GM19468 (cell line): ENCODE measurements around the gene TACC2.
"Not testable (repeated sequence)": the region's sequence is repeated elsewhere in the genome, so short reads cannot be mapped to it uniquely, and the experiment has no call there.

Experiments used
- ATAC-seq: cut with Tn5 transposase; IDR thresholded peaks from one replicate; pipeline ENCODE4 v1.9.1; 2021; ENCODE audit warnings: mild to moderate bottlenecking, moderate library complexity, moderate number of reproducible peaks; ENCODE audit not compliant: unreplicated experiment; ENCODE audit errors: extremely low read depth

The TACC2 gene

DNA sequence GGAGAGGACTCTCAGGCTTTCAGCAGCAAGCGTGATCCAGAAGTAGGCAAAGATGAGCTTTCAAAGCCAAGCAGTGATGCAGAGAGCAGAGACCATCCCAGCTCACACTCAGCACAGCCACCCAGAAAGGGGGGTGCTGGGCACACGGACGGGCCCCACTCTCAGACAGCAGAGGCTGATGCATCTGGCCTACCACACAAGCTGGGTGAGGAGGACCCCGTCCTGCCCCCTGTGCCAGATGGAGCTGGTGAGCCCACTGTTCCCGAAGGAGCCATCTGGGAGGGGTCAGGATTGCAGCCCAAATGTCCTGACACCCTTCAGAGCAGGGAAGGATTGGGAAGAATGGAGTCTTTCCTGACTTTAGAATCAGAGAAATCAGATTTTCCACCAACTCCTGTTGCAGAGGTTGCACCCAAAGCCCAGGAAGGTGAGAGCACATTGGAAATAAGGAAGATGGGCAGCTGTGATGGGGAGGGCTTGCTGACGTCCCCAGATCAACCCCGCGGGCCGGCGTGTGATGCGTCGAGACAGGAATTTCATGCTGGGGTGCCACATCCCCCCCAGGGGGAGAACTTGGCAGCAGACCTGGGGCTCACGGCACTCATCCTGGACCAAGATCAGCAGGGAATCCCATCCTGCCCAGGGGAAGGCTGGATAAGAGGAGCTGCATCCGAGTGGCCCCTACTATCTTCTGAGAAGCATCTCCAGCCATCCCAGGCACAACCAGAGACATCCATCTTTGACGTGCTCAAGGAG lies 95.5 kb downstream of the TACC2 start:
- ATAC-seq = no peak

DNA sequence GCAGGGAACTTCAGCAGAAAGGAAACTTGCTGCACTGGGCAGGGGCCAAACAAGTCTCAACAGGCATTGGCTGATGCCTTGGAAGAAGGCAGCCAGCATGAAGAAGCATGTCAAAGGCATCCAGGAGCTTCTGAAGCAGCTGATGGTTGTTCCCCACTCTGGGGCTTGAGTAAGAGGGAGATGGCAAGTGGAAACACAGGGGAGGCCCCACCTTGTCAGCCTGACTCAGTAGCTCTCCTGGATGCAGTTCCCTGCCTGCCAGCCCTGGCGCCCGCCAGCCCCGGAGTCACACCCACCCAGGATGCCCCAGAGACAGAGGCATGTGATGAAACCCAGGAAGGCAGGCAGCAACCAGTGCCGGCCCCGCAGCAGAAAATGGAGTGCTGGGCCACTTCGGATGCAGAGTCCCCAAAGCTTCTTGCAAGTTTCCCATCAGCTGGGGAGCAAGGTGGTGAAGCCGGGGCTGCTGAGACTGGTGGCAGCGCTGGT lies 96.5 kb downstream of the TACC2 start:
- ATAC-seq = no peak

DNA sequence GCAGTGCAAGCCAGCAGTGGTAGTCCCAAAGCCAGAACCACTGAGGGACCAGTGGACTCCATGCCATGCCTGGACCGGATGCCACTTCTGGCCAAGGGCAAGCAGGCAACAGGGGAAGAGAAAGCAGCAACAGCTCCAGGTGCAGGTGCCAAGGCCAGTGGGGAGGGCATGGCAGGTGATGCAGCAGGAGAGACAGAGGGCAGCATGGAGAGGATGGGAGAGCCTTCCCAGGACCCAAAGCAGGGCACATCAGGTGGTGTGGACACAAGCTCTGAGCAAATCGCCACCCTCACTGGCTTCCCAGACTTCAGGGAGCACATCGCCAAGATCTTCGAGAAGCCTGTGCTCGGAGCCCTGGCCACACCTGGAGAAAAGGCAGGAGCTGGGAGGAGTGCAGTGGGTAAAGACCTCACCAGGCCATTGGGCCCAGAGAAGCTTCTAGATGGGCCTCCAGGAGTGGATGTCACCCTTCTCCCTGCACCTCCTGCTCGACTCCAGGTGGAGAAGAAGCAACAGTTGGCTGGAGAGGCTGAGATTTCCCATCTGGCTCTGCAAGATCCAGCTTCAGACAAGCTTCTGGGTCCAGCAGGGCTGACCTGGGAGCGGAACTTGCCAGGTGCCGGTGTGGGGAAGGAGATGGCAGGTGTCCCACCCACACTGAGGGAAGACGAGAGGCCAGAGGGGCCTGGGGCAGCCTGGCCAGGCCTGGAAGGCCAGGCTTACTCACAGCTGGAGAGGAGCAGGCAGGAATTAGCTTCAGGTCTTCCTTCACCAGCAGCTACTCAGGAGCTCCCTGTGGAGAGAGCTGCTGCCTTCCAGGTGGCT lies 97.7 kb downstream of the TACC2 start:
- ATAC-seq = no peak

DNA sequence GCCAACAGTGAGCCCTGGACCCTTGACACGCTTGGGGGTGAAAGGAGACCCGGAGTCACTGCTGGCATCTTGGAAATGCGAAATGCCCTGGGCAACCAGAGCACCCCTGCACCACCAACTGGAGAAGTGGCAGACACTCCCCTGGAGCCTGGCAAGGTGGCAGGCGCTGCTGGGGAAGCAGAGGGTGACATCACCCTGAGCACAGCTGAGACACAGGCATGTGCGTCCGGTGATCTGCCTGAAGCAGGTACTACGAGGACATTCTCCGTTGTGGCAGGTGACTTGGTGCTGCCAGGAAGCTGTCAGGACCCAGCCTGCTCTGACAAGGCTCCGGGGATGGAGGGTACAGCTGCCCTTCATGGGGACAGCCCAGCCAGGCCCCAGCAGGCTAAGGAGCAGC lies 98.5 kb downstream of the TACC2 start:
- ATAC-seq = no peak

DNA sequence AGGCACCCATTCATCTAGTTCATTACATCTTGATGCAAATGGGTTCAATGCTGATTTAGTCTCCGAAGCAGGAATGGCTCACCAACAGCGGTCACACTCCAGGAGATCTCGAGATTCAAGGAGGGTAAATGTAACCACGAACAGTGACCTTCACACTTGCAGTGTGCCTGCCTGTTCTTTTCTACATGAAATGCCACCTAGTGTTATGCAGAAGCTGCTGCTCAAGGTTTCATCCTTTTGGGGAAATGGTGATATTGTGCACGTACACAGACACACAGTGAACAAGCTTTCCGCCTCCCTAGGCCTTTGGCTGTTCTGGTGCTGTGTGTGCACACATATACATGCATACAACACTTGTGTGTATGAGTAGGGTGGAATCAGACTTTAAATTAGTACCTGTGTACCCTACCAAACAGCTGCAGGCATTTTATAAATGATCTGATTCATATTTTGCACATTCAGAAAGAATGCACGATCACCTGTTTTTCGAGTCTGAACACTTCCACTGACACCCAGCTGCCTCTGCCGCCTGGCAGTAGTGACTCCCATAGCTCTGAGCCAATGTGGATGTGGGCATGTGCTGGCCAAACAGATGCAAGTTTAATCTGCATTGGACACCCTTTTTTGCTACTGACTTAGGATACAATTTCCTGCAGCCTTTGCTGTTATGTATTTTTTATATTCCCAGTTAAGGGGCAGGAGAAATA lies 100.5 kb downstream of the TACC2 start:
- no peak for ATAC-seq

DNA sequence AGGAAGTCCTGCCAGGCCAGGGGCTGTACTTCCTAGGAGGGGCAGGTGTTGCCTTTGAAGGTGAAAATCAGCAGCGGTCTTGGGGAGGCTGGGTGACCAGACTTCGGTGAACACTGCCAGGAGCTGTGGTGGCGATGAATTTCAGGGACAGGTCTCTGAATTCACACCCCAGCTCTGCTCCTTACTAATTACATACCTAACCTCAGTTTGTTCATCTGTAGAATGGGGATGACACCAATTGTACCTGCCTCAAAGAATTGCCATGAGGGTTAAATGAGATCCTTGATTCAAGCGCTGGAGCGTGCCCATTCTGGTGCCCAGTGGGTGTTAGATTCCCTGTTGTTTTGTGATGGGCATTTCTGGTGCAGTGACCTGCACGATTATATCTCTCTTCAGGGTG lies 102.8 kb downstream of the TACC2 start:
- ATAC-seq = no peak

DNA sequence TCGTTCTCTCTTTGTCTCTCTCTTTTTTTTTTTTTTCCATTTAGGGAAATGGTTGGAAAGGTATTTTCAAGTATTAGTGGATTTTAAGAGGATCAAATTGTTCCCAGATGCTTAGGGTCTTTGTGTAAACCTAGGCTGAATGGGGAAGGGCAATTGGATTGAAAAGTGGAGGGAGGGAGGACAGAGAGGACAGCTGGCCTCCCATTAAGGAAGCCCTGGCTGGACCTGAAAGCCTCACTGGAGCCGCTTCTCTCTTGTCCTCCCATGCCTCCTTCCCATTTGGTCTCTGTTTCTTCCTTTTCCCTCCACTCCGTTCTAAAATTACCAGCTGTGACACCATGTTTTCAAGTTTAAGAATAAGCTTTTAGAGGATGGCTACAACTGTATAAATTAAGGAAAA lies 104.1 kb downstream of the TACC2 start:
- no peak for ATAC-seq

DNA sequence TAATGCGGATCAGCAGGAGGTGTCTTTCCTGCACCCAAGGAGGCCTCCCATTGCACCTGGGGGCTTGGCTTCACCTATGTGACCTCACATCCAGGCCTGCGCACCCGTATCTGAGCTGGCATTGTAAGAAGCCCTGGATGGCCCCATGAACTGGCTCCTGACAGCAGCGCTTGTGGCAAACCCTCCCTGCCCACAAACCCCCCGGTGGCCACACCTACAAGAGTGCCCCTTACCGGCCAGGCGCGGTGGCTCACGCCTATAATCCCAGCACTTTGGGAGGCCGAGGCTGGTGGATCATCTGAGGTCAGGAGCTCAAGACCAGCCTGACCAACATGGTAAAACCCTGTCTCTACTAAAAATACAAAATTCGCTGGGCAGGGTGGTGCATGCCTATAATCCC lies 107.2 kb downstream of the TACC2 start:
- ATAC-seq = not testable (repeated sequence)

DNA sequence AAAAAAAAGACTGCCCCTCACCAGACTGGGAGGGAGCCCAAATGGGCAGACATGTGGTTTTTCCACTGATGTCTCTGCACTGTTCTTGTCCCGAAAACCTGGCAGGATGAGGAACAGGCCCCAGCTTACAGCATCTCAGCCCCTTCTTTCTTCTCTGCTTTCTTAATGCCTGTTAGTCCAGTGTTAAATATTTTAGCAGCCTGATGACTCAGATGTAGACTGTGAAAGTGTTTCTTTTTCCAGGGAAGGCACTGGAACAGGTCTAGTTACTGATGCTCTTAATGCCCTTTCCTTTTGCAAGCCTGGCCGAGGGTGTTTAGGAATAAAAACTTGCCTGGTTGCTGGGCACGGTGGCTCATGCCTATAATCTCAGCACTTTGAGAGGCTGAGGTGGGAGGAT lies 107.7 kb downstream of the TACC2 start:
- ATAC-seq = no peak

DNA sequence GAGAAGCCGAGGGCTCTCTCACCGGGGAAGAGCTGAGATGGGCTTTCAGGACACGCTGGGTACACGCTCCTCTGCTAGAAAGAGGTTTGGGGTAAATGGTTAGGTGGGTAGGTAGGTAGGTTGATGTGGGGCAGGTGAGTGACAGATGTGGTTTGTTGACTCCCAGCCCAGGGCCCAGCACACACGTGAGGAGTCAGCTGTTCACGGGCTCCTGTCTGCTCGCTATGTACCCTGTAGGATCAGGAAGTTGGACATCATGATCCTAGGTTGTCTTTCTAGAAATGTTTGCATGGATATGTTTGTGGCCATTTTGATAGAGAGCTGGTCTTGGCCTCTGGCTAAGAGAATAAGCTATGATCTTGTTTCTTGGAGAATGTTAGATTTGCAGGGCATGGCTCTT lies 109.0 kb downstream of the TACC2 start:
- ATAC-seq = no peak

DNA sequence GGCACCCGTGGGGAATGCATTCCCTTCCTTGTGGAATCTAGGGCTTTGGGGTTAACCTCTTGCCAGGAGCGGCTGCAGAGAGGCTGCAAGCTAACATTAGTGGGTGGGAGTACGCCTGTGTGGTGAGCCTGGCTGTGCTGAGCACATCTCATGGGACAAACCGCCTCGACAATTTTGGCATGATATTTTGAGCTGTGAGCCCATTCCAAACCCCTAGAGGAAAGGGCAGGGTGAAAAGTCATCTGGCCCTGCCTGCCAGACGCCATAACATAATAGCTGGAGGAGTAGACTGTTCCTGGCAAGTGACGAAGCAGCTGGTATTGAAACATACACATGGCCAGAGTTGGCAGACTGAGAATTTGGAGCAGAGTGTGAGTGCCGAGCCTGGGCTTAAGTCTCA lies 110.0 kb downstream of the TACC2 start:
- ATAC-seq = no peak

DNA sequence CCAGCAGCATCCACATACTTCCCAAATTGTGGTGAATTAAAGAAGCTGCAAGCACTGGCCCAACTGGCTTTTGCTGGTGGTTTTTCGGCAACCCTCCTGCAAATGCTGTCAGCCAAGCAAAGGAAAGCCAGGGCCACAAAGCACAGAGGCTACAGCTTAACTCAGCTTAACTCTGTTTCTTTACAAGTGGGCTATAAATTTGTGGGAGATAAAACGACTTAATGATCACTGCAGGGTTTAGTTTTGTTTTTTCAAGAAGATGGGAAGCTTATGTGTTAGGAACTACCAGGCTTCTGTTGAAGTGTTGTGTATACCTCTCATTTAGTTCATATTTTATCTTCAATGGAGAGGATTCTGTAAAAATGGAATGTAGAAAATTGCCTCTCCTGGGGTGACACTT lies 110.6 kb downstream of the TACC2 start:
- no peak for ATAC-seq

DNA sequence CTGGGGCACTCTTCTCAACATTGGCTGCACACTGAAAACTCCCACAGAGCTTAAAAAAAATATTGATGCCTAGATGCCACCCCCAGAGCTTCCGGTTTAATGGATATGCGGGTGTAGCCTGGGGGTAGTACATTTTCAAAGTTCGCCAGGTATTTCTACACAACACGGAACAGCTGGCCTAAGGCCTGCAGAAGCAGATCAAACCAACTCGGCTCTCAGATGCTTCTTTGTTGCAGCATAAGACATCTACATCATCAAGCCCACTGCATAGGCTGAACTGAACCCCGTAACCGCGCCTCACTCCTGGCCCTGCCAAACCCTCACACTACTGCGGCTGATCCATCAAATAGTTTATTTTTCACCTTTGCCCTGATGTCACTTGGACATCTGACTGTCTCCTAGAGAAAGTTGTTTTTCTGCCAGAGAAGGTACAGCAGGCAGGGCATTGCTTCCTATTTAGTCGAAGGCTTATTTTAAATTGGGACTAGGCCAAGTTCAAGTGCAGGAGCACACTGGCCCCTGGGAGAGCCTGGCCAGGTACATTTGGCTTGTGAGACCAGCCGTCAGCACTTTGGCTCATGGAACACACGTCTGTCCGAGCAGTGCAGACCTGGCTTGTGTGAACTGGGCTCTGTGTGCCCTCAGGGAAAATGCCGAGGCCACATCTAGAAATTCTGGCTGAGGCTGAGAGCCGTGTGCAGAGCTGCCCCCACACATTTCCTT lies 113.3 kb downstream of the TACC2 start:
- no peak for ATAC-seq

DNA sequence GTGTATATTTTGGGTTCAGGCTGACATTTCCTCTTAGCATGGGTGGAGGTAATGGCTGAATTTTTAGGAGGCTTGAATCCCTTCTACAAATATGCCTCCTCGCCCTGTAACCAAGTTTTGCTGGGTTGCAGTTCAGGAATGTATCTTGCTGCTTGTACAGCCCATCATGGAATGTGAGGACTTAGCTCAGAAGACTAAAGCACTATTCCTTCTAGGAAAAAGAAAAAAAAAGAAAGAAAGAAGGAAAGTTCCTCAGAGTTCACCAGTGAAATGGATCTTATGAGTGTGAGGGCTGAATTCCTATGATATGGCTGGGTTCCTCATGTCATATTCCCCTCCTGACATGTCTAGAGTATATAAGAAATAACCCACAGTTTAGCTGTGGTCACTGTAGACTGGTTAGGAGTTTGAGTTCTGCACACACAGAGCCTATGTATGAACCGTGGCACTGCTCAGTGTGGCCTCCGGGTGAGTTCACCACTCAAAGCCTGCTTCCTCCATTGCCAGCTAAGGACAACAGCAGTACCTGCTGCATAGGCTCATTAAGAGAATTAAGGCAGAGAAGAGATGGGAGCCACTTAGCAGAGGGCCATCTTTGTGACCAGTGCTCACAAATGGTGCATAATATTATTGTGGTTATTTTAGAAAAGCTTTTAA lies 114.0 kb downstream of the TACC2 start:
- ATAC-seq = no peak

DNA sequence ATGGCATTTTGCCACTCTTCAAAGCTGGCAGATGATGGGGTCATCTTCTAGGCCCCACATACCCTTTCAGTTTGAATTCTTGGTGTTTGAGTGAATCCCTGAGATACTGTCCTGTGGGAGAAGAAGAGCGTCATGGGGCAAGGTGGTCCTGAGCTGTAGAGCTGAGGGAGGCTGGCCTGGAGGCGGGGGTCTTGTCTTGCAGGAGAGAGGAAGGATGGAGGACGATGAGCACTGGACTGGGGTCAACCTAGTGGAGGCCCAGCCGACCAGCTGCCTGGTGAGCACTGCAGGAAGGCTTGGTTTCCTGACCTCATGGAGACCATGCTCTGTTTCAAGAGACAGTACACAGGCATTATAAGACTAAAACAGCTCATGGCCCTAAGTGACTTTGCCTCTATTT lies 114.6 kb downstream of the TACC2 start:
- ATAC-seq = no peak

DNA sequence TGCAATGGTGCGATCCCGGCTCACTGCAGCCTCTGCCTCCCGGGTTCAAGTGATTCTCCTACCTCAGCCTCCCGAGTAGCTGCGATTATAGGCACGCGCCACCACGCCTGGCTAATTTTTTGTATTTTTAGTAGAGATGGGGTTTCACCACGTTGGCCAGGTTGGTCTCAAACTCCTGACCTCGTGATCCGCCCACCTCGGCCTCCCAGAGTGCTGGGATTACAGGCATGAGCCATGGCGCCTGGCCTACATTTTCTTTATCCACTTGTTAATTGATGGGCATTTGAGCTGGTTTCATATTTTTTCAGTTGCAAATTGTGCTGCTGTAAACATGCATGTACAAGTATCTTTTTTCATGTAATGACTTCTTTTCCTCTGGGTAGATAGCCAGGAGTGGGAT lies 119.8 kb downstream of the TACC2 start:
- ATAC-seq = not testable (repeated sequence)

DNA sequence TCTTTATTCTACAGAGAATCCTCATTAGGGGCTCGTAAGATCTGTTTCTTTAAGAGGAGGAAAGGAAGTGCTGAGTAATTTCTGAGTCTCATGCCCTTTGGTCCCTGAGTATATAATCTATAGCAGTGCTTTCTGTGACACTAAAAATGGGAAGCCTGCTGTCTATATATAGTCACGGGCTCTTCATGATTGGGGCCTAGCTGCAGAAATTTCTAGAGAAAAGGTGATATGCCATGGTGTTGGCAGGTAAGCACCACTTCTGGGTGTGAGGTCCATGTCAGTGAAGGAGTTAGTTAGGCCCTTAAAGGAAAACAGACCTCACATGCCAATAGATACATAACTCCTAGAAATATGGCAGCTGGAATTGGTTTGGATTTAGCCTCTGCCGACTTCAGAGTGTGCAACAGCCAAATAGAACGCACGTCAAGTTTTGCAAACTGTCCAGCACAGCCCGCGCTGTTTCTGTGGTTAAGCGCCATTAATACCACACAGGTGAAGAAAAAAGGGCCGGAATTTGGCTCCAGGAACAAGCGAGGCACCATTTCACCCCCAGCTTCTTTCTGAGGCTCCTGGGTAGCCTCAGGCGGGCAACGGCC lies 123.2 kb downstream of the TACC2 start:
- no peak for ATAC-seq

DNA sequence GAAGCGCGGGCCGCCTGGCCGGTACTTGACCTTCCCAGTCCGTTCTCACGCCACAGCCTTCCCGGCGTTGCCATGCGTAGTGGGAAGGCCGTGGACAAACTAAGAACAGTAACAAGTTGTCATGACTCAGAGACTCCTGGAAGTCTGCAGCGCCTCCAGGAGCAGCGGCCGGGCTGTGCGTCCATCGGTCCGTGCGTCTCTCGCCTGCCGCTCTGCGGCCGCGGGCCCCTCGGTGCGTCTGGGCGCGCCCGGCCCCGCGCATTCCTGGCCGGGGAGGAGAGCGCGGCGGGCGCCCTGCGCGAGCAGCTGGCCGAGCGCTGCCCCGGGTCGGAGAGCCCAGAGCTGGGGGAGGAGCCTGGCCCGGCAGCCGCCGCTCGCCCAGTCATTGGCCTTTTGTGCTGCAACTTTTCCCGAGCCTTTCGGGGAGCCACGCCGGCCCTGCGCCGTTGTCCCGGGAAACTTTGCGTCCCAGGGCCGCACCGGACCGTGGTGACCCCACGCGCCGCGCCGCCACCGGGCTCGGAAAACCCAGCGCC lies 123.7 kb downstream of the TACC2 start:
- ATAC-seq = no peak
